HG03442 (cell line): ENCODE measurements around the gene PERCC1.
"Not testable (repeated sequence)": the region's sequence is repeated elsewhere in the genome, so short reads cannot be mapped to it uniquely, and the experiment has no call there.

Experiments used
- ATAC-seq: cut with Tn5 transposase; IDR thresholded peaks from one replicate; pipeline ENCODE4 v1.9.1; 2021; ENCODE audit warnings: mild to moderate bottlenecking, moderate library complexity; ENCODE audit not compliant: unreplicated experiment

The PERCC1 gene

DNA sequence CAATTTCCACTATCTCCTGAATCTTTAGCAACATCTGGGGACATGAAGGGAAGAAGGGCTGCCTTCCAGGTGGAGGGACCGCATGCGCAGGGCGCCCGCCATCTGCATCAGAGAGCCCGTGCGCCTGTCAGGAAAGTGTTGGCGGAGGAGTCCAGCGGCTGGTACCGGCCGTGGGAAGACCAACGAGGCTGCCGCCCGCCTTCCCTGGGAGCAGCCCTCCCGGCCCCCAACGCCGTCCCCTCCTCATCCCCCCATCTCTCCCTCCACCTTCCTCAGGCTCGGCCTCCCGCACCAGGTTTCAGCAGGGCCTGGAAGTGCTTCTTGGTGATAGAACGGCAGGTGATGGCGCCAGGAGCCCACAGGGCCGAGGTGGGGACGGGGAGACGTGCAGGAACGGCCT is 35.2 kb downstream of the PERCC1 start:
- no peak for ATAC-seq

GRCh38 chr16:1466968-1467521 is 36.2 kb downstream of the PERCC1 start:
- no peak for ATAC-seq

- ATAC-seq, result no peak
Observed at GRCh38 chr16:1468426-1468810, 37.5 kb downstream of the PERCC1 start.

GRCh38 chr16:1469141-1469540 is 38.3 kb downstream of the PERCC1 start:
- not testable (repeated sequence) for ATAC-seq

DNA sequence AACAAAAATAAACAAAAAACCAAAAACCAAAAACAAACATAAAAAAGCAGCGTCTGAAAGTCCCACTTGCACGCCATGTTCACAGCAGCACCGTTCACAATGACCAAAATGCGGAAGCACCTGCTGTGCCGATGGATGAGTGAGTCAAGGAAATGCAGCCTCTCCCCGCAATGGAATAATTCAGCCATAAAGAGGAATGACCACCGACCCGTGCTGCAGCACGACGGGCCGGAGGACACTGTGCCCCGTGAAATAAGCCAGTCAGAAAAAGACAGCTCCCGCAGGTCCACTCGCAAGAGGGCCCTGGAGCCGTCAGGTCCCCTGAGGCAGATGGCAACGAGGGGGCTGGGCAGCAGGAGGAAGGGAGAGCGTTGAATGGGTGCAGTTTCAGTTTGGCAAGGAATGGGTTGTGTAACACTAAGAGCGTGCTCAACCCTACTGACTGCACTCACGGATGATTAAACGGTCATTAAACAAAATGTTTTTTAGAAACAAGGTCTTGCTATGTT is 38.9 kb downstream of the PERCC1 start:
- no peak for ATAC-seq

- ATAC-seq, result no peak
Observed at GRCh38 chr16:1470481-1471251, 39.8 kb downstream of the PERCC1 start.

DNA sequence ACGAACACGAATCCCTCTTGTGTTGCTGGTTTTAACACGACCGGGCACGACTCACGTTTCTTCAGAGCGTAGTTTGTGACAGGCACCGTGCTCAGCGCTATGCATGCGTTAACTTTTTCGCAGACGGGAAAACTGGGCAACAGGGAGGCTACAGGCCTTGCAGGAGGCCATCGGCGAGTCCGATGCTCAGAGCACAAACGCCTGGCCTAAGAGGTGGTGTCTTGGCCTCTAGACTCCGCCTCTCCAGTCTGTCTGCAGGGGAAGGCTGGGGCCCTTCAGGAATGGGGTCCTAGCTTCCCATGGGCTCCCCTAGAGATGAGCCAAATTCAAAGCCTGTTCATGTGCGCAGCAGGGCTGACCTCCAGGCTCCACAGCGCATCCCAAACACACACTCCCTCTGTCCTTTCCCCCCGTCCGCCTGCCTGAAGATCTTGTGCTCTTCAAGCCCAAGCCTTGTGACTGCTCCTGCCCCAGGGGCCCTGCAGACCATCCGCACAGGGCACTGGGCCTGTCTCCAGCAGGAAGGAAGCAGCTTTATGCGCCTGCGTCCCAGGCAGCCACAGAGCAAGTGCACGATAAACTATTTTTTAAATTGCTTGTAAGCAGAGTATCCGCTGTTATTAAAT is 40.8 kb downstream of the PERCC1 start:
- ATAC-seq, result no peak

DNA sequence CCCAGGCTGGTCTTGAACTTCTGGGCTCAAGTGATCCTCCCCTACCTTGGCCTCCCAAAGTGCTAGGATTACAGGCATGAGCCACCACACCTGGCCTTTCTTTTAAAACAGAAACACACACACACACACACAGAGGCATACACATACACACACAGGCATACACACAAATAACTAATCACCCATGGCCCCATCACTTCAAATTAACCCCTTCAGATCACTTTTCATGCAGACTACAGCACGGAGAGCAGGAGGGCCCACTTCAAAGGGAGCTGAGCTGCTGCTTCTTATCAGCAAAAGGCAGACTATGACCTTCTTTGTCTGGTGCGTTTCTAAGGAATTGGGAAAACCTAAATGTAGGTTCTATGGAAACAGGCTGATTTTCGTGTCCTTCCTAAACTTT is 42.1 kb downstream of the PERCC1 start:
- ATAC-seq, result no peak

- peak; percentile 21 for ATAC-seq
Observed at GRCh38 chr16:1474082-1474795, 43.4 kb downstream of the PERCC1 start.

GRCh38 chr16:1474796-1475551 is 44.1 kb downstream of the PERCC1 start, which contains the start of gene CLCN7:
Gene CLCN7 (minus strand): TSS chr16:1475028. CDS start chr16:1474974, 54 bp downstream.
- ATAC-seq, result peak; percentile 81

- ATAC-seq, result no peak
Observed at GRCh38 chr16:1475552-1476114, 44.8 kb downstream of the PERCC1 start.

- no peak for ATAC-seq
Observed at GRCh38 chr16:1477033-1477432, 46.2 kb downstream of the PERCC1 start.

GRCh38 chr16:1478937-1479336 is 48.1 kb downstream of the PERCC1 start:
- not testable (repeated sequence) for ATAC-seq

DNA sequence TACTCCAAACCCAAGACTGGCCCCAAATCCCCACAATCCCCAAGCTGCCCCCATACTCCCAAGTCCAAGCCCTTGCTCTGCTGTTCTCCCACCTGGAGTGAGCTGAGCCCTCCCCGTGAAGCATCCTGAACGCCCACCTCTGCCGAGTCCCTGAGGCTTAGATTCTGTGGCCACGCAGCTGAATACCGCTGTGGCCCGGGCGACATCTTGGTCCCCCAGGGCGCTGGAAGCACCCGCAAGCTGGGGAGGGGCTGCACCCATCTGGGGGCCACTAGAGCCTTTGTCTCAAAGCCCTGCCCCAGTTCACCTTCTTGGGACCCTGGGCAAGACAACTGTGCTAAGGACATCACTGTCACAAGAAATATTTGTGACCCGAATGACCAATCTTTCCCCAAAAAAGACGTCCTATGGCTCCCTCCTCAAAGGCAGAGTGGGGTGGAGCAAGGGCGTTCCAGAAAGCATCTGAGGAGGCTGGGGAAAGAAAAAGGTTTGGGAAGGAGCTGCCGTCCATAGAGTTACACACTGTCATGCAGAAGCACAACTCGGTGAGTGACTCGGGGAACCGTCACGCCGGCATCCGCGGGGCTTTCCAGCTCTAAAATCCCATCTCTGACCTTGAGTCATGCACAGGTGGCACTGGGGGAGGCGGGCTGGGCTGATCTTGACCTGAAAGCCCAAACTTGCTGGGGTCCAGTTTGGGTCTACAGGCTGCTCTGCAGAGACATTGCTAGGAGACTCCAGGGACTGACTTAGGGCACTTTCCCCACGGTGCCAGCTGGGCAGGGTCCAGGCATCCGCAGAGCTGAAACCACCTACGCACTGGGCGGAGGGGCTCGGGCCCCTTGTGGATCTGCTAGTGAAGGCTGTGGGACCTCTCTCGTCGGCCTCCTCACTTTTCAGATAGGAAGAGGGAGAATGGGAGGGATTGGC is 51.3 kb downstream of the PERCC1 start:
- no peak for ATAC-seq
